Nephron (organoid): ENCODE data around the gene NOB1.

ENCODE experiments used
- H3K27ac Mint-ChIP-seq, 3 experiments: 2 replicates each; pipeline ENCODE4 v1.8.0; 2020; ENCODE audit warnings: mixed read lengths in 3 of 3, mild to moderate bottlenecking in 2 of 3, moderate library complexity in 1 of 3
- H3K27me3 Mint-ChIP-seq: 2 replicates; pipeline ENCODE4 v1.8.0; 2021; ENCODE audit warnings: low read depth, mild to moderate bottlenecking, moderate library complexity, mixed read lengths
- H3K36me3 Mint-ChIP-seq: 2 replicates; pipeline ENCODE4 v1.8.0; 2020; ENCODE audit warnings: low read depth, mixed read lengths
- H3K4me1 Mint-ChIP-seq: 2 replicates; pipeline ENCODE4 v1.8.0; 2020; ENCODE audit warnings: mixed read lengths
- H3K4me3 Mint-ChIP-seq, 3 experiments: 2 replicates each; pipeline ENCODE4 v1.8.0; 2020; ENCODE audit warnings: mild to moderate bottlenecking in 3 of 3, mixed read lengths in 3 of 3, moderate library complexity in 2 of 3
- H3K9me3 Mint-ChIP-seq: 2 replicates; pipeline ENCODE4 v1.8.0; 2020; ENCODE audit warnings: mixed read lengths
- TF ChIP-seq, protein P1 (sequence below), 3 experiments: fragments of 200-600 bp; sonication (generic); IDR thresholded peaks; one replicate each; pipeline ENCODE4 v1.5.0; 2021; ENCODE audit warnings: antibody characterized with exemption in 3 of 3; ENCODE audit not compliant: unreplicated experiment in 3 of 3

The NOB1 gene

DNA sequence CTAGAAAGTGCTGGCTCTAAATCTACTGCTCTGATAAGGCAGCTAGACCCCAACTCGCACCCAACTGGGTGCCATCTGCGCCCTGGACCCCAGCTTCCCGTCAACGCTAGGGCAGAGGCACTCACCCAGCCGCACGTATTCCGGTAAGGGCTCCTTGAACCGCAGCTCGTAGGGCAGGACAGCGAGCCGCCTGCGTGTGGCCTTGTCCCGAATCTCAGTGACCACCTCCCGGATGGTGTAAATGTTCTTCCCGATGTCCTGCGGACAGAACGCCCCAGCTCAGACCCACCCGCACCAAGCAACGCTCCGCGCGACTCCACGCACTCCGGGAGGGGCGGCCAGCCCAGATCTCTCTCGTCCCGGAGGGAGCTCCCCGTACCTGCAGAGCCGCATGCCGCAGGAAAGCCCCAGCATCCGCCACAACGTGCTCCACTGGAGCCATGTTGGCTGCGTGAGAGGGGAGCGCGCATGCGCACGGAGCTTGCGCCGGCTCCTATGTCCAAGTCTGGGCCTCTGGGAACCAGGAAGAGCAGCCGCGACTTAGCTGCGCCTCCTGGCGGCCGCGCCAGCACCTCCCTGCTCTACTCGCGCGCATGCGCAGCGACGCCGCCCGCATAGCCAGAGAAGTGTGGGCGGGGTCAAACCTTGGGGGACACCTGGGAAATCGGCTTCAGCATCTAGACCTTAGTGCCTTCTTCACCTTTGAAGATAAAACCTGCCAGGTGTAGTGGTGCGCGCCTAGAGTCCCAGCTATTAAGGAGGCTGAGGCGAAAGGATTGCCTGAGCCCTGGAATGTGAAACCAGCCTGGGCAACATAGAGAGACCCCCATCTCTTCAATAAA lies at the start of gene NOB1:
NOB1 (minus strand) TSS at position 458 of the 842 bp plus-strand sequence; CDS start at position 442, 16 bp downstream.
- no peaks in the 10 kb centered on the region for H3K27me3 Mint-ChIP-seq
- H3K9me3 Mint-ChIP-seq: no peaks in the 10 kb centered on the region
- H3K27ac Mint-ChIP-seq: peak within 1 kb of the TSS; percentile 80 to 96 (median 95)
- H3K36me3 Mint-ChIP-seq: peaks cover 17% of the 10 kb centered on the region
- H3K4me1 Mint-ChIP-seq: peaks cover 15% of the 10 kb centered on the region
- peak within 1 kb of the TSS; percentile 100 for H3K4me3 Mint-ChIP-seq
- TF ChIP-seq, protein P1, sequence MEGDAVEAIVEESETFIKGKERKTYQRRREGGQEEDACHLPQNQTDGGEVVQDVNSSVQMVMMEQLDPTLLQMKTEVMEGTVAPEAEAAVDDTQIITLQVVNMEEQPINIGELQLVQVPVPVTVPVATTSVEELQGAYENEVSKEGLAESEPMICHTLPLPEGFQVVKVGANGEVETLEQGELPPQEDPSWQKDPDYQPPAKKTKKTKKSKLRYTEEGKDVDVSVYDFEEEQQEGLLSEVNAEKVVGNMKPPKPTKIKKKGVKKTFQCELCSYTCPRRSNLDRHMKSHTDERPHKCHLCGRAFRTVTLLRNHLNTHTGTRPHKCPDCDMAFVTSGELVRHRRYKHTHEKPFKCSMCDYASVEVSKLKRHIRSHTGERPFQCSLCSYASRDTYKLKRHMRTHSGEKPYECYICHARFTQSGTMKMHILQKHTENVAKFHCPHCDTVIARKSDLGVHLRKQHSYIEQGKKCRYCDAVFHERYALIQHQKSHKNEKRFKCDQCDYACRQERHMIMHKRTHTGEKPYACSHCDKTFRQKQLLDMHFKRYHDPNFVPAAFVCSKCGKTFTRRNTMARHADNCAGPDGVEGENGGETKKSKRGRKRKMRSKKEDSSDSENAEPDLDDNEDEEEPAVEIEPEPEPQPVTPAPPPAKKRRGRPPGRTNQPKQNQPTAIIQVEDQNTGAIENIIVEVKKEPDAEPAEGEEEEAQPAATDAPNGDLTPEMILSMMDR (IDR thresholded peaks at IDR 0.05; ENCODE audit: unreplicated experiment in 3 of 3): peak; percentile 95 to 99 (median 98)

DNA sequence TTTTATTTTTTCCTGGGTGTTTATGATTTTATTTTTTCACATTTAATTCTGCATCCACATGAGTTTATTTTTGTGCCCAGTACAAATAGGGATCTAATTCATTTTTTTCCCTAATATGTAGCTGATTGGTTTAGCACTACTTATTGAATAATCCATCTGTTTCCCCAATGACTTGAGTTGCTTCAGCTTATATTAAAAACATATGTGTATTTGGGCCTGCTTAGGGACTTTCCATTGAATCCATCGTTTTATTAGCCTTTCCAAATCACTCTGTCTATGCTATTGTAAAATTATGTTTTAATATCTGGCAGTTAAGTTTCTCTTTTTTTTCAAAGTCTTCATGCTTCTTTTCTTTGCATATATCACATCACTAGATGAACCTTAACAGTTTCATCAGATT lies 49.6 kb upstream of the NOB1 start:
- H3K27ac Mint-ChIP-seq: peak overlapping the region in 1 of 3 experiments; percentile 1
- no peak overlapping the region for H3K4me3 Mint-ChIP-seq
- H3K4me1 Mint-ChIP-seq: peaks cover 15% of the 10 kb centered on the region
- H3K27me3 Mint-ChIP-seq: no peaks in the 10 kb centered on the region
- TF ChIP-seq, protein P1 (IDR thresholded peaks at IDR 0.05; ENCODE audit: unreplicated experiment in 3 of 3): no peak
- peaks cover 20% of the 10 kb centered on the region for H3K36me3 Mint-ChIP-seq
- no peaks in the 10 kb centered on the region for H3K9me3 Mint-ChIP-seq

DNA sequence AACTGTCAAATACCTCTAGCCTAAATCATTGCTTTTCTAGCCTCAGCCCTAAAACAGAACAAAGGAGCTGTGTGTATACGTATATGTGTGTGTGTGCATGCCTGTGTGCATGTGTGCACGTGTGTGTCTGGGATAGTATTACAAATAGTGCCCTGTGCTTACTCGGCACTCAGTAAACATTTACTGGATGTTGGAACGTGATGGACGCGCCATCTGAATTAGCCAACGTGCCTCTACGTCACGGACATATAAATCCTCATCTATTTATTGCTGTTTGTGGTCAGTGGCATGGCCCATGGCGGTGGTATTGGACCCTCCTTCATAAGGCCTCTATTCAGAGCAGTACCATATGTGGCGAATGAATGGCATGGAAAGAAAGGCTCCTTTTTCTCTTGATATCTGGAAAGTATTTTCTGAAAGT lies 44.9 kb upstream of the NOB1 start:
- Mint-ChIP-seq H3K36me3 (peaks cover 16% of the 10 kb centered on the region), H3K27ac (peak overlapping the region; percentile 17 to 32 (median 28)), H3K27me3 (no peaks in the 10 kb centered on the region), H3K9me3 (no peaks in the 10 kb centered on the region), H3K4me3 (no peak overlapping the region), H3K4me1 (peaks cover 17% of the 10 kb centered on the region)
- TF ChIP-seq, protein P1 (IDR thresholded peaks at IDR 0.05; ENCODE audit: unreplicated experiment in 3 of 3): no peak

DNA sequence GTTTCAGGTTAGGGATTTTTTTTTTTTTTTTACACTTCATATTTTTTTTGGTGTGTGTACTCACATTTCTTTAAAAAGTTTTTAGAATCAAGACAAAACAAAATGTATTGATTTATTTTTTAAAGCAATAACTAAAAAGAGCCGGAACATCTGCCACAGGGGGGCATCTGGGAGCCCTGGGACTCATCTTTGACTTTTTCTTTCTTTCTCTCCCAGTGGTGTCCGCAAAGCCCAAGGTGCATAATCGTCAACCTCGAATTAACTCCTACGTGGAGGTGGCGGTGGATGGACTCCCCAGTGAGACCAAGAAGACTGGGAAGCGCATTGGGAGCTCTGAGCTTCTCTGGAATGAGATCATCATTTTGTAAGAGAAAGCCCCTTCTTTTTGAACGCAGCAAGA lies 43.7 kb upstream of the NOB1 start:
- H3K4me1 Mint-ChIP-seq: peaks cover 12% of the 10 kb centered on the region
- H3K9me3 Mint-ChIP-seq: no peaks in the 10 kb centered on the region
- TF ChIP-seq, protein P1 (IDR thresholded peaks at IDR 0.05; ENCODE audit: unreplicated experiment in 3 of 3): peak; percentile 27 to 40 (median 38)
- H3K36me3 Mint-ChIP-seq: peaks cover 18% of the 10 kb centered on the region
- no peak overlapping the region for H3K27ac Mint-ChIP-seq
- no peaks in the 10 kb centered on the region for H3K27me3 Mint-ChIP-seq
- H3K4me3 Mint-ChIP-seq: no peak overlapping the region

DNA sequence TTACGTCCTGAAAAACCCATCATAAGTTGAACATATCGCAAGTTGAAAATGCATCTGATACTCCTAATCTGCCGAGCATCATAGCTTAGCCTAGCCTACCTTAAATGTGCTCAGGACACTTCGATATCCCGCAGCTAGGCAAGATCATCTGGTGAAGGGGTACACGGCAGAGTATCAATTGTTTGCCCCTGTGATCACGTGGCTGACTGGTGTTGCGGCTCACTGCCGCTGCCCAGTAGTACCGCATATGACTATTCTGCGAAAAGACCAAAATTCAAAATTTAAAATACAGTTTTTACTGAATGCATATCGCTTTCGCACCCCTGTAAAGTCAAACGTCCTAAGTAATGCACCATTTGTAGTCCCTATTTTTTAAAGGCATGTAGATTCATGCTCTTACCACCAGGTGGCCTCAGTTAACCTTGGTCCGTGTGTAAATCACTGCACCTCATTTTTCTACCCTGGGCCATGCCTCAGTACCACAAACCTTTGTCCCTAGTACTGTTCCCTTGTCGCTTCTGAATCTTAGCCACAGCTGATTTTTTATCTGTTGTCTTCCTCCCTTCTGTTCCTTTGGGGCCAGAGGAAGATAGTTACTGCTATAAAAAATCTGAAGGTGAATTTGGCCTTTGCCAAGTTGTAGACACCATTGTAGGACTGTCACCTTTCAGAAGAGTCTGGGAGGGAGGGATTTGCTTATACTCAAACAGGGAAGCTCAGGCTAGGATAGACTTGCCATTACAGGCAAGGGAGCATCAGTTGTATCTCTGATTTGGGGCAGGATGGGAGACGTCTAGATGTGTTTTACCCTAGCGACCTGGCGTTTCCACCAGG lies 41.8 kb upstream of the NOB1 start:
- Mint-ChIP-seq H3K27me3 (no peaks in the 10 kb centered on the region), H3K27ac (no peak overlapping the region), H3K9me3 (no peaks in the 10 kb centered on the region), H3K36me3 (peaks cover 17% of the 10 kb centered on the region), H3K4me1 (peaks cover 12% of the 10 kb centered on the region), H3K4me3 (no peak overlapping the region)
- TF ChIP-seq, protein P1 (IDR thresholded peaks at IDR 0.05; ENCODE audit: unreplicated experiment in 3 of 3): peak; percentile 84 to 89 (median 89)
